GM23338 (cell line): Measurements from ENCODE around the gene EPHX1. TPM values are rescaled to one million over a fixed set of nuclear protein-coding genes. Genes with fewer than 3 reads are reported as not detected.
A peak's percentile ranks its signal among the peaks of the same experiment; 100 is the strongest.

Experiments used
- ATAC-seq: fragments of 200-7000 bp; cut with Tn5 transposase; 3 replicates; pipeline ENCODE4 v1.9.1; 2020
- DNase-seq: peaks from one replicate; pipeline ENCODE4 v3.0.0-alpha.2; 2015; ENCODE audit warnings: low spot score
- H2AFZ ChIP-seq: fragments of 200-600 bp; sonication (generic); 2 replicates; pipeline ENCODE4 v1.8.0; 2016; ENCODE audit warnings: antibody characterized with exemption, mild to moderate bottlenecking, moderate library complexity
- H3F3A ChIP-seq: fragments of 200-600 bp; sonication (generic); replicated peaks from 2 replicates; pipeline ENCODE4 v1.8.0; 2017; ENCODE audit warnings: antibody characterized with exemption, mixed run types, low read depth
- H3K27ac ChIP-seq: fragments of 200-600 bp; sonication (generic); 2 replicates; pipeline ENCODE4 v1.6.1; 2016; ENCODE audit warnings: low read depth
- H3K27me3 ChIP-seq: fragments of 200-600 bp; sonication (generic); 2 replicates; pipeline ENCODE4 v1.8.0; 2016; ENCODE audit warnings: mild to moderate bottlenecking, mixed run types, moderate library complexity; ENCODE audit not compliant: insufficient read depth
- H3K36me3 ChIP-seq: fragments of 200-600 bp; sonication (generic); 2 replicates; pipeline ENCODE4 v1.8.0; 2016; ENCODE audit warnings: mild to moderate bottlenecking; ENCODE audit not compliant: insufficient read depth
- H3K4me1 ChIP-seq: fragments of 200-600 bp; sonication (generic); 2 replicates; pipeline ENCODE4 v1.8.0; 2016; ENCODE audit warnings: mild to moderate bottlenecking, moderate library complexity; ENCODE audit not compliant: insufficient read depth
- H3K4me2 ChIP-seq: fragments of 200-600 bp; sonication (generic); 2 replicates; pipeline ENCODE4 v1.7.1; 2017; ENCODE audit warnings: mixed run types
- H3K4me3 ChIP-seq: fragments of 200-600 bp; sonication (generic); 2 replicates; pipeline ENCODE4 v1.6.1; 2016; ENCODE audit warnings: mixed run types
- H3K79me2 ChIP-seq: fragments of 200-600 bp; sonication (generic); replicated peaks from 2 replicates; pipeline ENCODE4 v1.8.0; 2017; ENCODE audit warnings: mild to moderate bottlenecking; ENCODE audit not compliant: insufficient read depth
- H3K9me2 ChIP-seq: fragments of 200-600 bp; sonication (generic); 2 replicates; pipeline ENCODE4 v1.8.0; 2017; ENCODE audit not compliant: insufficient read depth
- H4K20me1 ChIP-seq: fragments of 200-600 bp; sonication (generic); replicated peaks from 2 replicates; pipeline ENCODE4 v1.8.0; 2017; ENCODE audit warnings: mild to moderate bottlenecking; ENCODE audit not compliant: insufficient read depth
- H3K27ac Mint-ChIP-seq: 2 replicates; pipeline ENCODE4 v1.8.0; 2020; ENCODE audit warnings: inconsistent platforms, mild to moderate bottlenecking, moderate library complexity, mixed read lengths
- H3K27me3 Mint-ChIP-seq: 3 replicates; pipeline ENCODE4 v1.8.0; 2022; ENCODE audit warnings: low read depth, mild to moderate bottlenecking, moderate library complexity, mixed read lengths, inconsistent platforms; ENCODE audit not compliant: insufficient read depth, poor library complexity
- H3K36me3 Mint-ChIP-seq: 3 replicates; pipeline ENCODE4 v1.8.0; 2021; ENCODE audit warnings: low read depth, mild to moderate bottlenecking, inconsistent platforms, moderate library complexity, mixed read lengths
- H3K4me1 Mint-ChIP-seq: 3 replicates; pipeline ENCODE4 v1.8.0; 2020; ENCODE audit warnings: mild to moderate bottlenecking, inconsistent platforms, mixed read lengths
- H3K4me3 Mint-ChIP-seq: 3 replicates; pipeline ENCODE4 v1.8.0; 2021; ENCODE audit warnings: moderate library complexity, mild to moderate bottlenecking, inconsistent platforms, mixed read lengths
- H3K9me3 Mint-ChIP-seq: 3 replicates; pipeline ENCODE4 v1.8.0; 2020; ENCODE audit warnings: moderate library complexity, mild to moderate bottlenecking, inconsistent platforms, mixed read lengths
- EZH2 ChIP-seq: fragments of 200-600 bp; sonication (generic); IDR thresholded peaks from one replicate; pipeline ENCODE4 v1.8.0; 2017; ENCODE audit warnings: antibody characterized with exemption, mild to moderate bottlenecking, low read depth; ENCODE audit not compliant: unreplicated experiment
- EZH2phosphoT487 ChIP-seq: fragments of 200-600 bp; sonication (generic); IDR thresholded peaks from one replicate; pipeline ENCODE4 v1.8.1; 2018; ENCODE audit warnings: antibody characterized with exemption; ENCODE audit not compliant: unreplicated experiment
- NANOG ChIP-seq: IDR thresholded peaks from 2 replicates; pipeline ENCODE4 v1.6.1; 2016; ENCODE audit warnings: antibody characterized with exemption, borderline replicate concordance
- POLR2AphosphoS5 ChIP-seq: IDR thresholded peaks from 2 replicates; pipeline ENCODE4 v1.6.1; 2016; ENCODE audit warnings: antibody characterized with exemption, low read depth
- STAT1 ChIP-seq: IDR thresholded peaks from one replicate; pipeline ENCODE4 v1.6.1; 2016; ENCODE audit warnings: antibody characterized with exemption; ENCODE audit not compliant: unreplicated experiment
- ZNF114 ChIP-seq: fragments of 250-450 bp; sonication (Bioruptor Pico); IDR thresholded peaks from 2 replicates; pipeline ENCODE4 v1.5.0; 2020; ENCODE audit warnings: mild to moderate bottlenecking, moderate library complexity
- ZNF331 ChIP-seq: fragments of 250-450 bp; sonication (Bioruptor Pico); IDR thresholded peaks from 2 replicates; pipeline ENCODE4 v1.5.0; 2020; ENCODE audit warnings: low read depth, mild to moderate bottlenecking, moderate library complexity
- polyA plus RNA-seq: library from polyadenylated mRNA; unstranded; fragments of >200 nt; fragmentation: Nextera tagmentation; extraction: Ambion mirVana; gene quantifications from 2 replicates; pipeline ENCODE4 v1.2.1, GENCODE V29; 2016
- total RNA-seq: library from RNA; depleted of rRNA; stranded (reverse); fragments of >200 nt; shearing (Covaris generic); gene quantifications from 2 replicates; pipeline ENCODE4 v1.2.3, GENCODE V29; 2014
- TF ChIP-seq, protein P1 (sequence below): IDR thresholded peaks from one replicate; pipeline ENCODE4 v1.6.1; 2018; ENCODE audit warnings: antibody characterized with exemption; ENCODE audit not compliant: unreplicated experiment

The EPHX1 gene
- total and polyA plus RNA-seq, 2 experiments from 2014 or later, result 15.3 to 46.5 TPM

- Histone ChIP-seq H3K27ac (peak overlapping the region; percentile 69; the same call in 1 of the 2 replicates), H3K79me2 (peaks cover 42% of the 10 kb centered on the region)
Measured at GRCh38 chr1:225875044-225875815, 65.3 kb downstream of the EPHX1 start.

GRCh38 chr1:225876900-225877510 is 67.1 kb downstream of the EPHX1 start:
- Mint-ChIP-seq H3K27ac (no peak overlapping the region), H3K4me1 (peaks cover 45% of the 10 kb centered on the region), H3K4me3 (no peak overlapping the region), H3K36me3 (peaks cover 44% of the 10 kb centered on the region), H3K27me3 (peaks cover 24% of the 10 kb centered on the region), H3K9me3 (no peaks in the 10 kb centered on the region)
- H3F3A ChIP-seq, result no peaks in the 10 kb centered on the region
- peaks cover 60% of the 10 kb centered on the region for H3K79me2 ChIP-seq
- no peak overlapping the region for H3K4me3 ChIP-seq
- no peak for ATAC-seq
- H3K9me2 ChIP-seq, result no peaks in the 10 kb centered on the region
- peaks cover 19% of the 10 kb centered on the region for H4K20me1 ChIP-seq
- H2AFZ ChIP-seq, result no peak overlapping the region
- no peak overlapping the region for H3K4me2 ChIP-seq
- H3K36me3 ChIP-seq, result peaks cover 26% of the 10 kb centered on the region; the same call in 1 of the 2 replicates
- DNase-seq, result no peak
- no peak overlapping the region for H3K27ac ChIP-seq
- H3K4me1 ChIP-seq, result peaks cover 27% of the 10 kb centered on the region
- no peaks in the 10 kb centered on the region for H3K27me3 ChIP-seq
- TF ChIP-seq EZH2phosphoT487 (no peak), POLR2AphosphoS5 (no peak), ZNF114 (CRISPR knock-in tag) (no peak), STAT1 (no peak), ZNF331 (CRISPR knock-in tag) (no peak), NANOG (no peak), EZH2 (no peak)
- TF ChIP-seq, protein P1, sequence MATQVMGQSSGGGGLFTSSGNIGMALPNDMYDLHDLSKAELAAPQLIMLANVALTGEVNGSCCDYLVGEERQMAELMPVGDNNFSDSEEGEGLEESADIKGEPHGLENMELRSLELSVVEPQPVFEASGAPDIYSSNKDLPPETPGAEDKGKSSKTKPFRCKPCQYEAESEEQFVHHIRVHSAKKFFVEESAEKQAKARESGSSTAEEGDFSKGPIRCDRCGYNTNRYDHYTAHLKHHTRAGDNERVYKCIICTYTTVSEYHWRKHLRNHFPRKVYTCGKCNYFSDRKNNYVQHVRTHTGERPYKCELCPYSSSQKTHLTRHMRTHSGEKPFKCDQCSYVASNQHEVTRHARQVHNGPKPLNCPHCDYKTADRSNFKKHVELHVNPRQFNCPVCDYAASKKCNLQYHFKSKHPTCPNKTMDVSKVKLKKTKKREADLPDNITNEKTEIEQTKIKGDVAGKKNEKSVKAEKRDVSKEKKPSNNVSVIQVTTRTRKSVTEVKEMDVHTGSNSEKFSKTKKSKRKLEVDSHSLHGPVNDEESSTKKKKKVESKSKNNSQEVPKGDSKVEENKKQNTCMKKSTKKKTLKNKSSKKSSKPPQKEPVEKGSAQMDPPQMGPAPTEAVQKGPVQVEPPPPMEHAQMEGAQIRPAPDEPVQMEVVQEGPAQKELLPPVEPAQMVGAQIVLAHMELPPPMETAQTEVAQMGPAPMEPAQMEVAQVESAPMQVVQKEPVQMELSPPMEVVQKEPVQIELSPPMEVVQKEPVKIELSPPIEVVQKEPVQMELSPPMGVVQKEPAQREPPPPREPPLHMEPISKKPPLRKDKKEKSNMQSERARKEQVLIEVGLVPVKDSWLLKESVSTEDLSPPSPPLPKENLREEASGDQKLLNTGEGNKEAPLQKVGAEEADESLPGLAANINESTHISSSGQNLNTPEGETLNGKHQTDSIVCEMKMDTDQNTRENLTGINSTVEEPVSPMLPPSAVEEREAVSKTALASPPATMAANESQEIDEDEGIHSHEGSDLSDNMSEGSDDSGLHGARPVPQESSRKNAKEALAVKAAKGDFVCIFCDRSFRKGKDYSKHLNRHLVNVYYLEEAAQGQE, result no peak

More at GRCh38 chr1:225875044-225875815, 65.3 kb downstream of the EPHX1 start:
- no peaks in the 10 kb centered on the region for H3K27me3 ChIP-seq
- Mint-ChIP-seq H3K9me3 (no peaks in the 10 kb centered on the region), H3K4me1 (peaks cover 43% of the 10 kb centered on the region), H3K36me3 (peaks cover 62% of the 10 kb centered on the region), H3K27me3 (peaks cover 21% of the 10 kb centered on the region), H3K4me3 (no peak overlapping the region), H3K27ac (0 out of 2 replicates have a peak overlapping the region, but pooled peaks have one; percentile 36)
- no peak overlapping the region for H2AFZ ChIP-seq
- H3K36me3 ChIP-seq, result peaks cover 44% of the 10 kb centered on the region
- H4K20me1 ChIP-seq, result peaks cover 20% of the 10 kb centered on the region
- H3F3A ChIP-seq, result no peaks in the 10 kb centered on the region
- no peak overlapping the region for H3K4me3 ChIP-seq
- TF ChIP-seq ZNF331 (CRISPR knock-in tag) (no peak), STAT1 (no peak)
- no peak overlapping the region for H3K4me2 ChIP-seq
- ATAC-seq, result no peak
- peaks cover 19% of the 10 kb centered on the region for H3K4me1 ChIP-seq
- DNase-seq, result no peak
- no peaks in the 10 kb centered on the region for H3K9me2 ChIP-seq
